GM23248 (cell line): Measurements from ENCODE around the gene INTS1.

Experiments used
- EZH2 ChIP-seq: fragments of 200-600 bp; sonication (generic); IDR thresholded peaks from 2 replicates; pipeline ENCODE4 v1.6.1; 2018; ENCODE audit warnings: antibody characterized with exemption, mild to moderate bottlenecking; ENCODE audit not compliant: insufficient read depth, poor library complexity, severe bottlenecking
- EZH2phosphoT487 ChIP-seq: fragments of 200-600 bp; sonication (generic); IDR thresholded peaks from 2 replicates; pipeline ENCODE4 v1.6.1; 2018; ENCODE audit warnings: antibody characterized with exemption, moderate library complexity, mild to moderate bottlenecking, low read depth; ENCODE audit not compliant: insufficient read depth

DNA sequence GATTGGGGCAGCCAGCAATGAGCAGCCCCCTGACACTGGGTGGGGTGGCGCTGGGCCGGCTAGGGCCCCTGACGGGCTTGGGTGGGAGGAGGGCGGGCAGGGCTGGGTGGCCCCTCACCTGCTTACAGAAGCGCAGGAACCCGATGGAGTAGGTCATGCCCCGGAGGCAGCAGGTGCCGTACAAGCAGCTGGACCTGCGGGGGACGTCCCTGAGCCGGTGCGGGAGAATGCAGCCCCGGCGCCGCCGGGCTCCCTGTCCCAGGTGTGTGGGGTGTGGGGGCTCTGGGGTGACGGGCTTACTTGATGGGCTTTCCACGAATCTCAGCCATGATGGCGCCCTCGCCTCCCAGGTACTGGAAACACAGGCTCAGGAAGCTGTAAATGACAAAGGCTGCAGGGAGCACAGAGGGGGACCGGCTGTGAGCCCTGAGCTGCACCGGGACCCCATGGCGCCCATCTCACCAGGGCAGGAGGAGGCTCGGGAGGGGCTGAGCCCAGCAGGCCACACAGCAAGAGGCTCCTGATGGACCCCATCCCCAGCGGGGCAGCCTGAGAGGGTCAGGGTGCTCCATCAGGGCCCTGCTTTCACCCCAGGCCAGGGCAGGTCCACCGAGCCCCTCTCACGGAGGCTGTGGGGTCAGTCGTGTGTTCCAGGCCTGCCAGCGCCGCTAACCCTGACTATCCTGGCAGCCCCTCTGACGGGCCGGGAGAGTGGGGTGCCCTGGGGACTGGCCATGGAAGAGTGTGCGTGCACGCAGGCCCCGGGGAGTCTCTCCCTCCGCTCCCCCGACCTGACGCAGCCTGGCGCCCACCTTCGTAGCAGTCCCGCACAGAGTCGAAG is 46.0 kb upstream of the INTS1 start:
- no peak for TF ChIP-seq EZH2phosphoT487
- TF ChIP-seq EZH2: no peak
